GM23338 (cell line): ENCODE results near the gene CACNA1C. TPM values are rescaled to one million over a fixed set of nuclear protein-coding genes. Genes with fewer than 3 reads are reported as not detected.

Experiments
- ATAC-seq: fragments of 200-7000 bp; cut with Tn5 transposase; 3 replicates; pipeline ENCODE4 v1.9.1; 2020
- DNase-seq: peaks from one replicate; pipeline ENCODE4 v3.0.0-alpha.2; 2015; ENCODE audit warnings: low spot score
- H2AFZ ChIP-seq: fragments of 200-600 bp; sonication (generic); 2 replicates; pipeline ENCODE4 v1.8.0; 2016; ENCODE audit warnings: antibody characterized with exemption, mild to moderate bottlenecking, moderate library complexity
- H3F3A ChIP-seq: fragments of 200-600 bp; sonication (generic); replicated peaks from 2 replicates; pipeline ENCODE4 v1.8.0; 2017; ENCODE audit warnings: antibody characterized with exemption, mixed run types, low read depth
- H3K27ac ChIP-seq: fragments of 200-600 bp; sonication (generic); 2 replicates; pipeline ENCODE4 v1.6.1; 2016; ENCODE audit warnings: low read depth
- H3K27me3 ChIP-seq: fragments of 200-600 bp; sonication (generic); 2 replicates; pipeline ENCODE4 v1.8.0; 2016; ENCODE audit warnings: mild to moderate bottlenecking, mixed run types, moderate library complexity; ENCODE audit not compliant: insufficient read depth
- H3K36me3 ChIP-seq: fragments of 200-600 bp; sonication (generic); 2 replicates; pipeline ENCODE4 v1.8.0; 2016; ENCODE audit warnings: mild to moderate bottlenecking; ENCODE audit not compliant: insufficient read depth
- H3K4me1 ChIP-seq: fragments of 200-600 bp; sonication (generic); 2 replicates; pipeline ENCODE4 v1.8.0; 2016; ENCODE audit warnings: mild to moderate bottlenecking, moderate library complexity; ENCODE audit not compliant: insufficient read depth
- H3K4me2 ChIP-seq: fragments of 200-600 bp; sonication (generic); 2 replicates; pipeline ENCODE4 v1.7.1; 2017; ENCODE audit warnings: mixed run types
- H3K4me3 ChIP-seq: fragments of 200-600 bp; sonication (generic); 2 replicates; pipeline ENCODE4 v1.6.1; 2016; ENCODE audit warnings: mixed run types
- H3K79me2 ChIP-seq: fragments of 200-600 bp; sonication (generic); replicated peaks from 2 replicates; pipeline ENCODE4 v1.8.0; 2017; ENCODE audit warnings: mild to moderate bottlenecking; ENCODE audit not compliant: insufficient read depth
- H3K9me2 ChIP-seq: fragments of 200-600 bp; sonication (generic); 2 replicates; pipeline ENCODE4 v1.8.0; 2017; ENCODE audit not compliant: insufficient read depth
- H4K20me1 ChIP-seq: fragments of 200-600 bp; sonication (generic); replicated peaks from 2 replicates; pipeline ENCODE4 v1.8.0; 2017; ENCODE audit warnings: mild to moderate bottlenecking; ENCODE audit not compliant: insufficient read depth
- H3K27ac Mint-ChIP-seq: 2 replicates; pipeline ENCODE4 v1.8.0; 2020; ENCODE audit warnings: inconsistent platforms, mild to moderate bottlenecking, moderate library complexity, mixed read lengths
- H3K27me3 Mint-ChIP-seq: 3 replicates; pipeline ENCODE4 v1.8.0; 2022; ENCODE audit warnings: low read depth, mild to moderate bottlenecking, moderate library complexity, mixed read lengths, inconsistent platforms; ENCODE audit not compliant: insufficient read depth, poor library complexity
- H3K36me3 Mint-ChIP-seq: 3 replicates; pipeline ENCODE4 v1.8.0; 2021; ENCODE audit warnings: low read depth, mild to moderate bottlenecking, inconsistent platforms, moderate library complexity, mixed read lengths
- H3K4me1 Mint-ChIP-seq: 3 replicates; pipeline ENCODE4 v1.8.0; 2020; ENCODE audit warnings: mild to moderate bottlenecking, inconsistent platforms, mixed read lengths
- H3K4me3 Mint-ChIP-seq: 3 replicates; pipeline ENCODE4 v1.8.0; 2021; ENCODE audit warnings: moderate library complexity, mild to moderate bottlenecking, inconsistent platforms, mixed read lengths
- H3K9me3 Mint-ChIP-seq: 3 replicates; pipeline ENCODE4 v1.8.0; 2020; ENCODE audit warnings: moderate library complexity, mild to moderate bottlenecking, inconsistent platforms, mixed read lengths
- CREB1 ChIP-seq: fragments of 250-450 bp; sonication (Bioruptor Pico); IDR thresholded peaks from 2 replicates; pipeline ENCODE4 v1.5.0; 2020; ENCODE audit warnings: low read depth, mild to moderate bottlenecking, moderate library complexity
- ETS1 ChIP-seq: IDR thresholded peaks from 2 replicates; pipeline ENCODE4 v1.6.1; 2016; ENCODE audit warnings: antibody characterized with exemption
- EZH2 ChIP-seq: fragments of 200-600 bp; sonication (generic); IDR thresholded peaks from one replicate; pipeline ENCODE4 v1.8.0; 2017; ENCODE audit warnings: antibody characterized with exemption, mild to moderate bottlenecking, low read depth; ENCODE audit not compliant: unreplicated experiment
- EZH2phosphoT487 ChIP-seq: fragments of 200-600 bp; sonication (generic); IDR thresholded peaks from one replicate; pipeline ENCODE4 v1.8.1; 2018; ENCODE audit warnings: antibody characterized with exemption; ENCODE audit not compliant: unreplicated experiment
- JUNB ChIP-seq: IDR thresholded peaks from one replicate; pipeline ENCODE4 v1.6.1; 2016; ENCODE audit warnings: antibody characterized with exemption; ENCODE audit not compliant: unreplicated experiment
- NANOG ChIP-seq: IDR thresholded peaks from 2 replicates; pipeline ENCODE4 v1.6.1; 2016; ENCODE audit warnings: antibody characterized with exemption, borderline replicate concordance
- POLR2AphosphoS5 ChIP-seq: IDR thresholded peaks from 2 replicates; pipeline ENCODE4 v1.6.1; 2016; ENCODE audit warnings: antibody characterized with exemption, low read depth
- REST ChIP-seq: IDR thresholded peaks from one replicate; pipeline ENCODE4 v1.6.1; 2018; ENCODE audit warnings: antibody characterized with exemption; ENCODE audit not compliant: unreplicated experiment
- STAT1 ChIP-seq: IDR thresholded peaks from one replicate; pipeline ENCODE4 v1.6.1; 2016; ENCODE audit warnings: antibody characterized with exemption; ENCODE audit not compliant: unreplicated experiment
- ZNF462 ChIP-seq: fragments of 250-450 bp; sonication (Bioruptor Pico); IDR thresholded peaks from 2 replicates; pipeline ENCODE4 v1.5.0; 2020; ENCODE audit warnings: mild to moderate bottlenecking, moderate library complexity
- polyA plus RNA-seq: library from polyadenylated mRNA; unstranded; fragments of >200 nt; fragmentation: Nextera tagmentation; extraction: Ambion mirVana; gene quantifications from 2 replicates; pipeline ENCODE4 v1.2.1, GENCODE V29; 2016
- total RNA-seq: library from RNA; depleted of rRNA; stranded (reverse); fragments of >200 nt; shearing (Covaris generic); gene quantifications from 2 replicates; pipeline ENCODE4 v1.2.3, GENCODE V29; 2014

Gene CACNA1C
- total and polyA plus RNA-seq, 2 experiments from 2014 or later = 0.78 to 2.1 TPM

- H3K9me2 ChIP-seq = no peaks in the 10 kb centered on the region
- no peaks in the 10 kb centered on the region for H4K20me1 ChIP-seq
- H3K4me1 Mint-ChIP-seq = peaks cover 25% of the 10 kb centered on the region
- no peaks in the 10 kb centered on the region for H3K36me3 Mint-ChIP-seq
- no peaks in the 10 kb centered on the region for H3F3A ChIP-seq
- no peak overlapping the region for H3K27ac Mint-ChIP-seq
- DNase-seq (no peak), ATAC-seq (no peak)
- no peak overlapping the region for H3K4me3 ChIP-seq
- no peaks in the 10 kb centered on the region for H3K79me2 ChIP-seq
- H3K9me3 Mint-ChIP-seq = no peaks in the 10 kb centered on the region
- TF ChIP-seq REST = no peak
- no peak for TF ChIP-seq CREB1 (CRISPR knock-in tag)
- TF ChIP-seq EZH2 = no peak
- TF ChIP-seq POLR2AphosphoS5 = no peak
- TF ChIP-seq STAT1 = no peak
- no peak for TF ChIP-seq EZH2phosphoT487
- TF ChIP-seq JUNB = no peak
- no peak for TF ChIP-seq NANOG
- TF ChIP-seq ZNF462 = no peak
- no peak for TF ChIP-seq ETS1
- no peak overlapping the region for H3K4me2 ChIP-seq
- H3K27me3 ChIP-seq = no peaks in the 10 kb centered on the region
- H3K4me3 Mint-ChIP-seq = no peak overlapping the region
- H3K27ac ChIP-seq = no peak overlapping the region
- H3K27me3 Mint-ChIP-seq = peaks cover 4% of the 10 kb centered on the region
- H2AFZ ChIP-seq = no peak overlapping the region
- no peaks in the 10 kb centered on the region for H3K36me3 ChIP-seq
- peaks cover 19% of the 10 kb centered on the region for H3K4me1 ChIP-seq
These were observed 295.2 kb downstream of the CACNA1C start for GRCh38 chr12:2347844-2348481.
